ENCODE measurements around the gene PGAM2.

Gene PGAM2

DNA sequence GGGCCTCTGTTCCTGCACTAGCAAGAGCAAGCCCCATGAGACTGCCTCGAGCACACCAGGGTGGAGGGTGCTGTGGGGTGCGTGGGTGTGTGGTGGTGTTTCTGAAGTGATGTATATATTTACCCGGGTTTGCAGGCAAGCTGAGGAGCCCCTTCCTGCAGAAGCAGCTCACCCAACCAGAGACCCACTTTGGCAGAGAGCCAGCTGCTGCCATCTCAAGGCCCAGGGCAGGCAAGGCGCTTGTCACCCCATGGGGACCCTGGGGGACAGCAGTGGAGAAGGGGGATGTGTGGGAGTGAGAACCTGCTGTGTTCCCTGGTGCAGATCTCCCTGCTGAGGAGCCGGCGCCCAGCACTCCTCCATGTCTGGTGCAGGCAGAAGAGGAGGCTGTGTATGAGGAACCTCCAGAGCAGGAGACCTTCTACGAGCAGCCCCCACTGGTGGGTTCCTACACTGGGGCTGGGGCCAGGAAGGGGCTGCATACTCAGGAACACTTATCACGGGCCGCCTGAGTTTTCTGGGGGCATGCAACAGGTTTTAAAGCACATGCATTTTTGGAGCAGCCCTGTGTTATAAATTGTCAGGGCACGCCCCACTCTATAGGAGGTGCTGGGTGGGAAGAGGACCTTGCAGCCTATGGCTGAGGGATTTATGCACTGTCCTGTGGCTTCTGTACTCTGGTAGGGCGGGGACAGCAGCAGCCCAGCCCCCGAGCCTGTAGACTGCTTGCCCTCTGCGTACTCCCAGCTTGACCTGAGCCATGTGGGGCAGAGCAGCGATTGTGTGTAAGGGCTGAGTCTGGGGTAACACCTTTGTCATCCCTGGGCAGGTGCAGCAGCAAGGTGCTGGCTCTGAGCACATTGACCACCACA, 5.9 kb downstream of the PGAM2 start:
- Histone ChIP-seq H3K27ac (peak overlapping the region; percentile 54), H3K4me3 (ENCODE audit: low read depth in 1 of 2, low read length in 1 of 2) (no peak overlapping the region), H3K27me3 (no peaks in the 10 kb centered on the region), H3K36me3 (peaks cover 94% of the 10 kb centered on the region), H3K9me3 (no peaks in the 10 kb centered on the region), H3K4me1 (ENCODE audit: control insufficient read depth in 1 of 2, insufficient read depth in 1 of 2, low read depth in 1 of 2, low read length in 1 of 2) (no peaks in the 10 kb centered on the region)
- TF ChIP-seq, protein P1, sequence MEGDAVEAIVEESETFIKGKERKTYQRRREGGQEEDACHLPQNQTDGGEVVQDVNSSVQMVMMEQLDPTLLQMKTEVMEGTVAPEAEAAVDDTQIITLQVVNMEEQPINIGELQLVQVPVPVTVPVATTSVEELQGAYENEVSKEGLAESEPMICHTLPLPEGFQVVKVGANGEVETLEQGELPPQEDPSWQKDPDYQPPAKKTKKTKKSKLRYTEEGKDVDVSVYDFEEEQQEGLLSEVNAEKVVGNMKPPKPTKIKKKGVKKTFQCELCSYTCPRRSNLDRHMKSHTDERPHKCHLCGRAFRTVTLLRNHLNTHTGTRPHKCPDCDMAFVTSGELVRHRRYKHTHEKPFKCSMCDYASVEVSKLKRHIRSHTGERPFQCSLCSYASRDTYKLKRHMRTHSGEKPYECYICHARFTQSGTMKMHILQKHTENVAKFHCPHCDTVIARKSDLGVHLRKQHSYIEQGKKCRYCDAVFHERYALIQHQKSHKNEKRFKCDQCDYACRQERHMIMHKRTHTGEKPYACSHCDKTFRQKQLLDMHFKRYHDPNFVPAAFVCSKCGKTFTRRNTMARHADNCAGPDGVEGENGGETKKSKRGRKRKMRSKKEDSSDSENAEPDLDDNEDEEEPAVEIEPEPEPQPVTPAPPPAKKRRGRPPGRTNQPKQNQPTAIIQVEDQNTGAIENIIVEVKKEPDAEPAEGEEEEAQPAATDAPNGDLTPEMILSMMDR (IDR thresholded peaks at IDR 0.05): no peak

DNA sequence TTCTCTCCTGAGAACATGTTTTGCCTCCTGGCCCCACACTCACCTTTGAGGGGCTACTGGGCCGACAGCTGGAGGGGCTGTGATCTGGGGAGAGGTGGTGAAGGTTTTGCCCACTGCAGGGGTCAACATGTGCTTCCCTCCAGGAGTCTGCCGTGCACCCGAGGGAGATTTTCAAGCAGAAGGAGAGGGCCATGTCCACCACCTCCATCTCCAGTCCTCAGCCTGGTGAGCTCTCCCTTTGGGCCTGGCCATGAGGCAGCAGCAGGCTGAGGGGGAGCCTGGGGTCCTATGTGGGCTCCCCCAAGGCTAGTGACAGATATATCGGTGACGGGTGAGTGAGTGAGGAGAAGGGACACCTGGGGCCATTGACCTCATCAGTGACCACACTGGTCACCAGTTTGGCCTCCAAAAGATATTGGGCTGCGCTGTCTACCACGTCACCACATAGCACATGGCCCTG, 6.6 kb downstream of the PGAM2 start:
- TF ChIP-seq, protein P1 (IDR thresholded peaks at IDR 0.05): no peak
- Histone ChIP-seq H3K36me3 (peaks cover 94% of the 10 kb centered on the region), H3K4me1 (ENCODE audit: control insufficient read depth in 1 of 2, insufficient read depth in 1 of 2, low read depth in 1 of 2, low read length in 1 of 2) (no peaks in the 10 kb centered on the region), H3K4me3 (ENCODE audit: low read depth in 1 of 2, low read length in 1 of 2) (no peak overlapping the region), H3K27ac (peak overlapping the region; percentile 35), H3K9me3 (no peaks in the 10 kb centered on the region), H3K27me3 (no peaks in the 10 kb centered on the region)

DNA sequence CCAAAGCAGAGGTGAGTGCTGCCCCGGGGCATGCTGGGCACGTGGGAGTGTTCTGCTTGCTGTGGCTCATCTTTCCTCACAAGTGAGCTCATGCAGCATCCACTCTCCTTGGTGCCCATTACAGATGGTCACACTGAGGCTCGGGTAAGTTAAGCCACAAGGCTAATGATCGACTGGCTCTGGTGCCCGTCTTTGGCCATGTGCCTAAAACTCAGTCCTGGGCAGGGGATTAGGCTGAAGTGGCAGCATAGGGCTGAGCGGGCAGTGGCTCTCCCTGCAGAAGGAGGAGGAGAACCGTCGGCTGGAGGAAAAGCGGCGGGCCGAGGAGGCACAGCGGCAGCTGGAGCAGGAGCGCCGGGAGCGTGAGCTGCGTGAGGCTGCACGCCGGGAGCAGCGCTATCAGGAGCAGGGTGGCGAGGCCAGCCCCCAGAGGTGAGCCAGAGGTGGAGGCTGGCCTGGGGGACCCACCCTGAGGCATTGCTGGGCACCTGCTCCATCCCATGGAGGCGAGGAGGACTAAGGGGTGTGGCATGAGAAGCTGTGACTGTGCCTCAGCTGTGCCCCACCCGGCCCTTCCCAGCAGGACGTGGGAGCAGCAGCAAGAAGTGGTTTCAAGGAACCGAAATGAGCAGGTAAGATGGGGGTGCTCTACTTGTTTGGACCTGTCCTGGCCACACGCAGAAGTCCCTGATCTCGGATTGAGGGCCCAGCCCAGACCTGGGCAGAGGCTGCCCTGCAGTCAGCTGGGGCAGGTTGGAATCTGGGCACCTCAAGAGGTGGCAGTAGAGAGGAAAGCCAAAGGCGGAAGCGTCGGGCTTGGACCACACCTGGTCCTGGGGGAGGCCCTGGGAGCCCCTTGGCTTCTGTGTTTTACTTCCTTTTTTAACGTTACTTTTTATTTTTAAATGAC, 7.3 kb downstream of the PGAM2 start:
- Histone ChIP-seq H3K27ac (peak overlapping the region; percentile 35), H3K4me3 (ENCODE audit: low read depth in 1 of 2, low read length in 1 of 2) (no peak overlapping the region), H3K27me3 (no peaks in the 10 kb centered on the region), H3K9me3 (no peaks in the 10 kb centered on the region), H3K36me3 (peaks cover 95% of the 10 kb centered on the region), H3K4me1 (ENCODE audit: control insufficient read depth in 1 of 2, insufficient read depth in 1 of 2, low read depth in 1 of 2, low read length in 1 of 2) (no peaks in the 10 kb centered on the region)
- TF ChIP-seq, protein P1 (IDR thresholded peaks at IDR 0.05): no peak

DNA sequence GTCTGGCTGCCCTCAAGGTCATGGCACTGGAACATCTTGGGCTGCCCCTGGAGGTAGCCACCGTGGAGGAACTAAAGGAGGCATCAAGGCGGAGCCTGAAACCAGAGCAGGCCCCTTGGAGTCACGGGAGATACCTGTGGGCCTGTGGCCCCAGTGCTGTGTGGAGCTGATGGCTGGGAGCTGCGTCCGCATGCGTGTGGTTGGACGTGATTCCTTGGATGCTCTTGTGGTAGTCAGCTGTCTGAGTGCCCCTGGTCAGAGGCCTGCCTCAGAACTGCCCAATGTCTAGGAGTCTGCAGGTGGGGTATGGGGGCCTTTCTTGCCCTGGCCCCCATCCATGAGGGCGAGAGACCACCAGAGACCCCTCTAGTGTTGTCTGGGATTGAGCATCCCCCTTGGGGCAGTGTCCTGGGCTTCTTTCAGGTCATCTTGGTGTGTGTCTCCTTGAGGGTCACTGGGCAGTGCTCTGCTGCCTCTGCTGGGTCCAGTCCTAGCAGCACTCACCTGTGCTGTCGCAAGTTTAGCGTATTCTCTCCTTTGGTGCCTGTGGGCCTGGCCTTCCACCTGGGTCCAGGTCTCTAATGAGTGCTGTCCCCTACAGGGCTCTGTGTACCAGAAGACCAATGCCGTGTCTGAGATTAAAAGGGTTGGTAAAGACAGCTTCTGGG, 8.1 kb downstream of the PGAM2 start:
- peak overlapping the region; percentile 26 for H3K27ac ChIP-seq
- peaks cover 0 to 5% of the 10 kb centered on the region in 2 experiments for H3K4me1 ChIP-seq (ENCODE audit: control insufficient read depth in 1 of 2, insufficient read depth in 1 of 2, low read depth in 1 of 2, low read length in 1 of 2)
- no peaks in the 10 kb centered on the region for H3K27me3 ChIP-seq
- no peak overlapping the region for H3K4me3 ChIP-seq (ENCODE audit: low read depth in 1 of 2, low read length in 1 of 2)
- peaks cover 95% of the 10 kb centered on the region for H3K36me3 ChIP-seq
- H3K9me3 ChIP-seq: no peaks in the 10 kb centered on the region
- TF ChIP-seq, protein P1 (IDR thresholded peaks at IDR 0.05): no peak

DNA sequence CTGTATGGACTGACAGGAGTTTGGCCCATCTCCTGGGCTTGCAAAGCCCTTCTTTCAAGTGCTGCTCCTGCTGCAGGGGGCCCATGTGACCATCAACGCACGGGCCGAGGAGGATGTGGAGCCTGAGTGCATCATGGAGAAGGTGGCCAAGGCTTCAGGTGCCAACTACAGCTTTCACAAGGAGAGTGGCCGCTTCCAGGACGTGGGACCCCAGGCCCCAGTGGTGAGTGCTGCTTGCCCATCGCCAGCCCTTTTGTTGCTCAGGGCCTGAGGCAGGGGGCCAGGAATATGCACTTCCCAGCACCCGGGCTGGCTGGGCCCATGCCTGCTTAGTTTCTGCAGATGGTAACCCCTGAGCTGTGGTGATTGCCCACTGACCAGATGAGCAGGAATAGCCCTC, 8.7 kb downstream of the PGAM2 start:
- TF ChIP-seq, protein P1 (IDR thresholded peaks at IDR 0.05): no peak
- Histone ChIP-seq H3K27ac (no peak overlapping the region), H3K9me3 (no peaks in the 10 kb centered on the region), H3K36me3 (peaks cover 95% of the 10 kb centered on the region), H3K4me1 (ENCODE audit: control insufficient read depth in 1 of 2, insufficient read depth in 1 of 2, low read depth in 1 of 2, low read length in 1 of 2) (peaks cover 6 to 10% of the 10 kb centered on the region in 2 experiments), H3K4me3 (ENCODE audit: low read depth in 1 of 2, low read length in 1 of 2) (no peak overlapping the region), H3K27me3 (no peaks in the 10 kb centered on the region)

Measured in neutrophil (primary cell).